ENCODE results near the gene KANK2. TPM values are rescaled to one million over a fixed set of nuclear protein-coding genes. Genes with fewer than 3 reads are reported as not detected.

KANK2 gene
- total RNA-seq, 4 donors from 2014 or later = 28.7 to 117 (median 77.7) TPM

- 76 to 79% methylated on average over 11 of the region's 11 CpGs for WGBS, 2 donors
- intact Hi-C loops (cut with DNase I; ENCODE audit: low total_unique reads) = no loop called here
- DNase-seq (ENCODE audit: low spot score in 2 of 2) = no peak
- no peak for TF ChIP-seq CTCF (IDR thresholded peaks at IDR 0.05)
- TF ChIP-seq POLR2A (IDR thresholded peaks at IDR 0.05) = no peak
- no peak overlapping the region for H3K4me3 ChIP-seq (ENCODE audit: low read depth, poor library complexity, severe bottlenecking)
Observed at GRCh38 chr19:11242025-11242424, 44.7 kb upstream of the KANK2 start.

- DNase-seq (ENCODE audit: low spot score in 2 of 2) = no peak
- no peak overlapping the region for H3K4me3 ChIP-seq (ENCODE audit: low read depth, poor library complexity, severe bottlenecking)
- WGBS, 2 donors = 93 to 95% methylated on average over 8 of the region's 8 CpGs
- intact Hi-C loops (cut with DNase I; ENCODE audit: low total_unique reads) = no loop called here
- TF ChIP-seq CTCF (IDR thresholded peaks at IDR 0.05) (no peak), POLR2A (IDR thresholded peaks at IDR 0.05) (no peak)
Observed at GRCh38 chr19:11240008-11240444, 42.7 kb upstream of the KANK2 start.

- TF ChIP-seq CTCF (IDR thresholded peaks at IDR 0.05) = no peak
- no peak for TF ChIP-seq POLR2A (IDR thresholded peaks at IDR 0.05)
- no peak for DNase-seq (ENCODE audit: low spot score in 2 of 2)
Observed at GRCh38 chr19:11239377-11240000, 42.1 kb upstream of the KANK2 start, which contains the start of gene ANGPTL8. TSS of gene ANGPTL8 (plus strand) at chr19:11239619. CDS start at chr19:11239638, 19 bp downstream.

GRCh38 chr19:11238781-11239376 lies 41.5 kb upstream of the KANK2 start:
- intact Hi-C loops (cut with DNase I; ENCODE audit: low total_unique reads) = no loop called here
- WGBS, 2 donors = 86 to 94% methylated on average over 6 of the region's 6 CpGs
- no peak for DNase-seq (ENCODE audit: low spot score in 2 of 2)
- H3K4me3 ChIP-seq (ENCODE audit: low read depth, poor library complexity, severe bottlenecking) = no peak overlapping the region
- no peak for TF ChIP-seq CTCF (IDR thresholded peaks at IDR 0.05)
- TF ChIP-seq POLR2A (IDR thresholded peaks at IDR 0.05) = no peak

More at GRCh38 chr19:11239377-11240000, 42.1 kb upstream of the KANK2 start, which contains the start of gene ANGPTL8:
- H3K4me3 ChIP-seq (ENCODE audit: low read depth, poor library complexity, severe bottlenecking) = no peak within 1 kb of the TSS
- 96% methylated on average over 23 of the region's 23 CpGs for WGBS, 2 donors
- intact Hi-C loops (cut with DNase I; ENCODE audit: low total_unique reads) = no loop called here

GRCh38 chr19:11238041-11238440 lies 40.7 kb upstream of the KANK2 start:
- intact Hi-C loops (cut with DNase I; ENCODE audit: low total_unique reads) = no loop called here
- no peak for TF ChIP-seq CTCF (IDR thresholded peaks at IDR 0.05)
- no peak for TF ChIP-seq POLR2A (IDR thresholded peaks at IDR 0.05)
- H3K4me3 ChIP-seq (ENCODE audit: low read depth, poor library complexity, severe bottlenecking) = no peak overlapping the region
- 93 to 96% methylated on average over 11 of the region's 11 CpGs for WGBS, 2 donors
- DNase-seq (ENCODE audit: low spot score in 2 of 2) = no peak

All from lower leg skin (tissue), 4 donors.